ENCODE data around the gene PDE1C.

PDE1C gene

DNA sequence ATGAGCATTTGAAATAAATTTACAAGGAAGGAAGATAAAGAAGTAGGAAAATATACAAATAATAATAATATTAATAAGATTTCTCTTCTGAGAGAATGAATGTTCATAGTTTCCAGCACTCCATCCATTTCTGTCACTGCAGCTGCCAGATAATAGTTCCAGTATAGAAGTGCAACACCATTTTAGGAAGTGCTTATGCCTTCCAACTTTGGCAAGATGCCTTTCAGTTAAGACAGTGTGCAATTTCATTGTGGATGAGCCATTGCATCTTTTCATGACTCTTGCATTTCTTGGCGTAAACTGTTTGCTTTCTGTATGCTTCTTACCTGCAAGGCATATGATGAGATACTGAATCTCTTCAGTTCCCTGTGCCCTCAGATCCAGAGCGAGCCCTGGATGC is 185.0 kb downstream of the PDE1C start:
- no peak for DNase-seq (ENCODE audit: low read depth)
- TF ChIP-seq, protein P1, sequence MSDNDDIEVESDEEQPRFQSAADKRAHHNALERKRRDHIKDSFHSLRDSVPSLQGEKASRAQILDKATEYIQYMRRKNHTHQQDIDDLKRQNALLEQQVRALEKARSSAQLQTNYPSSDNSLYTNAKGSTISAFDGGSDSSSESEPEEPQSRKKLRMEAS (IDR thresholded peaks at IDR 0.05; ENCODE audit: low read depth, low read length), result no peak
- TF ChIP-seq MYC (IDR thresholded peaks at IDR 0.05; ENCODE audit: low read depth, low read length) (no peak), POLR2A (IDR thresholded peaks at IDR 0.05; ENCODE audit: extremely low read depth, insufficient read length) (no peak)
- TF ChIP-seq, protein P2, sequence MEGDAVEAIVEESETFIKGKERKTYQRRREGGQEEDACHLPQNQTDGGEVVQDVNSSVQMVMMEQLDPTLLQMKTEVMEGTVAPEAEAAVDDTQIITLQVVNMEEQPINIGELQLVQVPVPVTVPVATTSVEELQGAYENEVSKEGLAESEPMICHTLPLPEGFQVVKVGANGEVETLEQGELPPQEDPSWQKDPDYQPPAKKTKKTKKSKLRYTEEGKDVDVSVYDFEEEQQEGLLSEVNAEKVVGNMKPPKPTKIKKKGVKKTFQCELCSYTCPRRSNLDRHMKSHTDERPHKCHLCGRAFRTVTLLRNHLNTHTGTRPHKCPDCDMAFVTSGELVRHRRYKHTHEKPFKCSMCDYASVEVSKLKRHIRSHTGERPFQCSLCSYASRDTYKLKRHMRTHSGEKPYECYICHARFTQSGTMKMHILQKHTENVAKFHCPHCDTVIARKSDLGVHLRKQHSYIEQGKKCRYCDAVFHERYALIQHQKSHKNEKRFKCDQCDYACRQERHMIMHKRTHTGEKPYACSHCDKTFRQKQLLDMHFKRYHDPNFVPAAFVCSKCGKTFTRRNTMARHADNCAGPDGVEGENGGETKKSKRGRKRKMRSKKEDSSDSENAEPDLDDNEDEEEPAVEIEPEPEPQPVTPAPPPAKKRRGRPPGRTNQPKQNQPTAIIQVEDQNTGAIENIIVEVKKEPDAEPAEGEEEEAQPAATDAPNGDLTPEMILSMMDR (IDR thresholded peaks at IDR 0.05; ENCODE audit: low read depth, low read length), result no peak
- H3K4me3 ChIP-seq (ENCODE audit: low read depth, low read length), result no peak overlapping the region

DNA sequence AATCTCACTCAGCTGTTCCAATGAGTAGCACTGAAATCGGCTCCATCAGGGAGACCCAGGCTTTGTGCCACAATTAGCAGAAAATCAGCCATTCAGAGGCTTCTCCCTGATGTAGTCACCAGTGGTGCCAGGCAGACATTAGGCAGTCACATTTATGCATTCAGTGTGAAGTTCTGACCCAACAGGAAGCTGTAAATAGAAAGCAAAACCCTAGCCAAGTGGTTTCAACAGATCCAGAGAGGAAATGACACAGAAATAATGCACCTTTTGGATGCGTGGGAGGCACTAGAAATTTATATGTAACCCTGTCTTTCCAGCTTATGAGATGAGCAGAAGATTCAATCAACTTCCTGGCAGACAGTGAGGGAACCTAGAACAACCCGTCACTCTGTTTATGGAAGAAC is 186.4 kb downstream of the PDE1C start:
- peak; percentile 63 for DNase-seq (ENCODE audit: low read depth)

DNA sequence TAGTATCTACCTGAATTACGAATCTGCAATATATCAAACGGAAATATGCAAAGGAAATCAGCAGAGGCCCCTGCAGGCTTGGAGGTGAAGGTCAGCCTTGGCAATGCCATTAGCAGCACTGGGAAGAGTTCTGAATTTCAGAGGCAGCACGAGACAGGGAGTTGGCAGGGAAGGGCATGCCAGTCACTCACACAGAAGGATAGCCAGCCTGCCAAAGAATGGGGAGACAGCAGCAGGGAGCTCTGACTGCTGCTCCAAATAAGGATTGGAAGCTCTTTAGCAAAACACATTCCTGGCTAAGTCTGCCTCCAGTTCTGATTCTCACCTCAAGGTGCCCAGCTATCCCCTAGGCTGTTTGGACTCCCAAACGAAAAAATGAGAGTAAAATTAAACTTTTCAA is 188.0 kb downstream of the PDE1C start:
- no peak overlapping the region for H3K4me3 ChIP-seq (ENCODE audit: low read depth, low read length)
- no peak for DNase-seq (ENCODE audit: low read depth)
- TF ChIP-seq, protein P2 (IDR thresholded peaks at IDR 0.05; ENCODE audit: low read depth, low read length), result no peak
- TF ChIP-seq POLR2A (IDR thresholded peaks at IDR 0.05; ENCODE audit: extremely low read depth, insufficient read length), result no peak
- TF ChIP-seq, protein P1 (IDR thresholded peaks at IDR 0.05; ENCODE audit: low read depth, low read length), result no peak
- no peak for TF ChIP-seq MYC (IDR thresholded peaks at IDR 0.05; ENCODE audit: low read depth, low read length)

More for the DNA sequence above, 186.4 kb downstream of the PDE1C start:
- TF ChIP-seq, protein P1 (IDR thresholded peaks at IDR 0.05; ENCODE audit: low read depth, low read length), result no peak
- TF ChIP-seq MYC (IDR thresholded peaks at IDR 0.05; ENCODE audit: low read depth, low read length) (no peak), POLR2A (IDR thresholded peaks at IDR 0.05; ENCODE audit: extremely low read depth, insufficient read length) (no peak)
- TF ChIP-seq, protein P2 (IDR thresholded peaks at IDR 0.05; ENCODE audit: low read depth, low read length), result no peak
- no peak overlapping the region for H3K4me3 ChIP-seq (ENCODE audit: low read depth, low read length)

DNA sequence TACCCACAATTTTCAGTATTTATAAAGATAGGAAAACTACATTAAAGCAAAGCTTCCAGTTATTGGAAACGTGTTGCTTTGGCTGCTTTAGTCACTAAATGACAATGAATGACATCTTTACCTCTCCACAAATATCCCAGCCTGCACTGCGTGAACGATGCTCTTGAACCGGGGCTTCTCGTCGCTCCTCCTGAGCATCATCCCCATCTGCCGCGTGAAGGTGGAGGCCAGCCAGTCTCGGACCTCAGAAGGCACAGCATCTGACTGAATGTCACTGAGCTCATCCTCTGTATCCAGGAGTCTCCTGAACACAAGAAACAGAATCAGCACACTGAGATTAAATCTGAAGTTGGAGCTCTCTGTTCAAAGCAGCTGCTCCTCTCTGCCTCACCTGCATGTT is 191.3 kb downstream of the PDE1C start:
- H3K4me3 ChIP-seq (ENCODE audit: low read depth, low read length), result no peak overlapping the region
- TF ChIP-seq POLR2A (IDR thresholded peaks at IDR 0.05; ENCODE audit: extremely low read depth, insufficient read length) (no peak), MYC (IDR thresholded peaks at IDR 0.05; ENCODE audit: low read depth, low read length) (no peak)
- TF ChIP-seq, protein P2 (IDR thresholded peaks at IDR 0.05; ENCODE audit: low read depth, low read length), result no peak
- TF ChIP-seq, protein P1 (IDR thresholded peaks at IDR 0.05; ENCODE audit: low read depth, low read length), result no peak
- no peak for DNase-seq (ENCODE audit: low read depth)

DNA sequence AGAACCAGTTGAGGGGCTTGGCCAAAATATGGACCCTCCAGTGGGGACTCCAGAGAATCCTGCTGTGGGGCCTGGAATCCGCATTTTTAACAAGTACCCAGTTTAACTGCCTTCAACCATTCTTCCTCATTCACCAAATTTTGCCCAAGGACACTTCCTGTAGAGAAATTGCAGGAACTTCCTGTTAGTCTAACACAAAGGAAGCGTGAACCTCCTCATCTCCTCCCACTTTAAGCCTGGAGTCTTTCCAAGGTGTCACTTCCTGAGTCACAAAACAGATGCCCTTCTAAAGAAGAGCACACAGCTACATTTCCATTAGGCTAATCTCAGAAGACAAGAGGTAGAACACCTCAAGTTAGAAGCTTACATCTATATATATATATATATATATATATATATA is 194.8 kb downstream of the PDE1C start:
- DNase-seq (ENCODE audit: low read depth), result peak; percentile 26
- TF ChIP-seq, protein P1 (IDR thresholded peaks at IDR 0.05; ENCODE audit: low read depth, low read length), result no peak
- TF ChIP-seq POLR2A (IDR thresholded peaks at IDR 0.05; ENCODE audit: extremely low read depth, insufficient read length), result no peak
- TF ChIP-seq, protein P2 (IDR thresholded peaks at IDR 0.05; ENCODE audit: low read depth, low read length), result no peak
- TF ChIP-seq MYC (IDR thresholded peaks at IDR 0.05; ENCODE audit: low read depth, low read length), result no peak
- no peak overlapping the region for H3K4me3 ChIP-seq (ENCODE audit: low read depth, low read length)

Measured in NB4 (cell line).